Hypothalamus (tissue), 51 donors: ENCODE measurements around the gene TMC4.
"Not testable (repeated sequence)": the region's sequence is repeated elsewhere in the genome, so short reads cannot be mapped to it uniquely, and the experiment has no call there.

ENCODE experiments used
- DNase-seq, 51 donors: peaks; one replicate each; lab custom pipeline; 2025; lab: John Stamatoyannopoulos, UW

Gene TMC4

GRCh38 chr19:54206030-54206830 lies 33.3 kb upstream of the TMC4 start:
- DNase-seq = no peak

- DNase-seq = no peak
Measured at GRCh38 chr19:54204767-54205468, 32.0 kb upstream of the TMC4 start.

- DNase-seq = no peak
Measured at GRCh38 chr19:54203151-54203611, 30.2 kb upstream of the TMC4 start.

GRCh38 chr19:54201980-54202379 lies 29.0 kb upstream of the TMC4 start:
- no peak for DNase-seq

GRCh38 chr19:54201172-54201701 lies 28.3 kb upstream of the TMC4 start:
- no peak for DNase-seq

- DNase-seq = no peak
Measured at GRCh38 chr19:54199401-54199800, 26.4 kb upstream of the TMC4 start.

- DNase-seq = no peak
Measured at GRCh38 chr19:54197121-54197520, 24.2 kb upstream of the TMC4 start.

- no peak for DNase-seq
Measured at GRCh38 chr19:54196536-54196935, 23.6 kb upstream of the TMC4 start.

- not testable (repeated sequence) for DNase-seq
Measured at GRCh38 chr19:54194463-54194862, 21.5 kb upstream of the TMC4 start.

GRCh38 chr19:54193011-54193410 lies 20.1 kb upstream of the TMC4 start:
- DNase-seq = no peak

- peak in 1 of 51 donors; percentile 47 for DNase-seq
Measured at GRCh38 chr19:54191811-54192453, 19.0 kb upstream of the TMC4 start.

GRCh38 chr19:54191011-54191810 lies 18.3 kb upstream of the TMC4 start, which contains the start of gene TSEN34:
Gene TSEN34 (plus strand): TSS chr19:54191308. CDS start chr19:54191365, 57 bp downstream.
- DNase-seq = peak in 44 of 51 donors; percentile 39 to 98 (median 90)

- DNase-seq = peak; percentile 95 to 100 (median 99)
Measured at GRCh38 chr19:54190503-54191010, 17.6 kb upstream of the TMC4 start.

- DNase-seq = peak; percentile 98 to 100 (median 100)
Measured at GRCh38 chr19:54189735-54190502, 17.0 kb upstream of the TMC4 start.

- no peak for DNase-seq
Measured at GRCh38 chr19:54189145-54189734, 16.3 kb upstream of the TMC4 start, which contains the start of gene MBOAT7. Gene MBOAT7 (minus strand): TSS chr19:54189580. CDS start chr19:54188508, 1,072 bp downstream.

GRCh38 chr19:54188215-54188871 lies 15.4 kb upstream of the TMC4 start:
- peak in 8 of 51 donors; percentile 3 to 31 (median 17) for DNase-seq

- no peak for DNase-seq
Measured at GRCh38 chr19:54186934-54187381, 14.0 kb upstream of the TMC4 start.

GRCh38 chr19:54186351-54186750 lies 13.4 kb upstream of the TMC4 start:
- no peak for DNase-seq
